ENCODE measurements around the gene LIME1. TPM values are rescaled to one million over a fixed set of nuclear protein-coding genes. Genes with fewer than 3 reads are reported as not detected.

The LIME1 gene
- total and polyA plus RNA-seq, 2 of the 4 experiments (the other 2 are of a cell fraction), result 0.36 to 7.8 TPM

DNA sequence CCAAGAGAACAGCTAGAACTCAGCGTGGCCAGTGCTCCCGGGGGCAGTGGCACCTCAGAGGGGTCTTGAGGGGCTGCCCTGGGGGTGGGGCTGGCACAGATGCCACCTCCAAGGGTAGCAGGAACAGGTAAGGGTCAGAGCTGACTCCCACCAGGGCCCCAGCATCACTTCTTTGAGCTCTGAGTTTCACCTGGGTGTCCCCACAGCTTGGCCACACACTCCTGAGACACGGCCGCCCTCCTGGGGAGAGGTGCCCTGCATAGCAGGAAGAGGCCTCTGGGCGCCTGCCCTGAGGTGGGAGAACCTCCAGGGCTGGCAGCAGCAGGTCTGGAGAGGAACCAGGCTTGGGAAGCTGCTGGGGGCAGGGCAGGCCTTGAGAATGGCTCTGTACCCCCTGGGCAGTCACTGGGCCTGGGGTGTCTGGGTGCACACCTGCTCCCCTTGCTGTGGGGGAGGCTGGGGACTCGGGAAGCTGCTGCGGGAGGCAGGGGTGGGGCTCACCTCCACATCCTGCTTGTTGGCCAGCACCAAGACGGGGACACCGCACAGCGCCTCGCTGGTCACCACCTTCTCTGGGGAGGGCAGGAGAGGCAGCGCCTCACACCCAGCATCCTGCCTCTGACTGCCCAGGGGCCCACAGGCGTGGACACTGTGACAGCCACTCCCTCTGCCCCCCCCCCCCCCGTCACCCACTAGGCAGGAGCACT, 35.0 kb upstream of the LIME1 start:
- H3K79me1 ChIP-seq (ENCODE audit: low read depth in 1 of 2, low read length in 2 of 2), result peaks cover 24 to 76% of the 10 kb centered on the region in 2 experiments
- H4K5ac ChIP-seq (ENCODE audit: low read depth, low read length), result no peak overlapping the region
- H3K27me3 ChIP-seq (ENCODE audit: control insufficient read depth, insufficient read depth, low read length), result no peaks in the 10 kb centered on the region
- no peak overlapping the region for H3K14ac ChIP-seq (replicated peaks; ENCODE audit: low read depth, low read length)
- no peak overlapping the region; the same call in 1 of the 2 replicates for H3K4ac ChIP-seq (ENCODE audit: low read depth, low read length)
- no peak overlapping the region for H3K18ac ChIP-seq (ENCODE audit: low read depth, low read length)
- no peak for DNase-seq
- intact Hi-C loops (cut with micrococcal nuclease), result no loop called here
- H3K56ac ChIP-seq (ENCODE audit: extremely low read depth, insufficient read depth, low read length), result no peak overlapping the region
- no peak overlapping the region for H3K23ac ChIP-seq (ENCODE audit: low read depth, low read length)
- H3K9ac ChIP-seq (ENCODE audit: low read depth, low read length), result no peak overlapping the region
- H3K4me1 ChIP-seq (ENCODE audit: control insufficient read depth, insufficient read depth, low read length), result peaks cover 25% of the 10 kb centered on the region
- no peak overlapping the region for H2BK20ac ChIP-seq (ENCODE audit: low read depth, low read length)
- H3K4me3 ChIP-seq (ENCODE audit: insufficient read depth, low read depth, low read length), result no peak overlapping the region
- no peak overlapping the region for H3K27ac ChIP-seq (ENCODE audit: insufficient read depth, low read length)
- no peaks in the 10 kb centered on the region for H3K9me1 ChIP-seq (ENCODE audit: insufficient read depth, low read length)
- no peak overlapping the region for H2BK15ac ChIP-seq (ENCODE audit: low read depth, low read length)
- TF ChIP-seq RAD21 (IDR thresholded peaks at IDR 0.05; ENCODE audit: low read length), result no peak
- ChIA-PET CTCF (no interaction called here), POLR2A (ENCODE audit: unreplicated experiment) (no interaction called here)
- no peak overlapping the region for H2AFZ ChIP-seq (replicated peaks; ENCODE audit: low read length, poor library complexity)
- H3K9me3 ChIP-seq (ENCODE audit: control insufficient read depth, insufficient read depth, low read length), result no peaks in the 10 kb centered on the region
- H2BK120ac ChIP-seq (ENCODE audit: low read depth, low read length), result no peak overlapping the region
- H4K91ac ChIP-seq (ENCODE audit: insufficient read depth, low read depth, low read length), result no peak overlapping the region
- no peak overlapping the region for H4K8ac ChIP-seq (ENCODE audit: low read depth in 2 of 2, low read length in 2 of 2)
- no peaks in the 10 kb centered on the region for H4K20me1 ChIP-seq (ENCODE audit: insufficient read depth, low read length)
- dilution Hi-C loops (cut with HindIII; ENCODE audit: low sequenced_read_pairs, unreplicated experiment), result no loop called here
- BruUV-seq (replicated peaks), result no TSS peak
- in situ Hi-C loops (cut with MboI; ENCODE audit: low sequenced_read_pairs), result loop anchor here (10.0 kb wide), 1 partner anchor 163 kb away; the partner anchor contains the start of genes ABHD16B and TPD52L2
- no CpG with 5 or more reads among the region's 14 CpGs for WGBS, 2 experiments (ENCODE audit: extremely low coverage in 2 of 2, insufficient read length in 1 of 2)
- no peak overlapping the region for H2AK5ac ChIP-seq (ENCODE audit: low read depth, low read length)
- H3K4me2 ChIP-seq (ENCODE audit: low read depth, low read length), result no peak overlapping the region
- H3K36me3 ChIP-seq (ENCODE audit: control insufficient read depth, insufficient read depth, low read length), result peaks cover 30% of the 10 kb centered on the region
- ATAC-seq (ENCODE audit: low read depth), result no peak
- peak overlapping the region; percentile 84 for H2AK9ac ChIP-seq (replicated peaks; ENCODE audit: low read depth, low read length, poor library complexity)
- H2BK5ac ChIP-seq (ENCODE audit: low read depth, low read length, poor library complexity, severe bottlenecking), result peak overlapping the region; percentile 28

Measured in IMR-90 (cell line).